K562 (cell line): Measurements from ENCODE around the gene CC2D2B. TPM values are rescaled to one million over a fixed set of nuclear protein-coding genes. Genes with fewer than 3 reads are reported as not detected.

ENCODE experiments used
- ARID1B ChIP-seq: fragments of 450-650 bp; IDR thresholded peaks from 2 replicates; pipeline ENCODE4 v1.6.1; 2016; ENCODE audit warnings: antibody characterized with exemption, mild to moderate bottlenecking, inconsistent platforms
- BMI1 ChIP-seq: fragments of 150-350 bp; IDR thresholded peaks from 2 replicates; pipeline ENCODE4 v1.6.1; 2014; ENCODE audit warnings: low read length
- DDX20 ChIP-seq: fragments of 450-650 bp; IDR thresholded peaks from 2 replicates; pipeline ENCODE4 v1.6.1; 2016; ENCODE audit warnings: missing genetic modification characterization, low read depth, mild to moderate bottlenecking, missing compliant biosample characterization, moderate library complexity
- DNMT1 ChIP-seq: fragments of 450-650 bp; IDR thresholded peaks from 2 replicates; pipeline ENCODE4 v1.6.1; 2016; ENCODE audit warnings: antibody characterized with exemption, mild to moderate bottlenecking
- FOXA3 ChIP-seq, 2 experiments: fragments of 450-650 bp in 1 of 2; sonication (generic) in 1 of 2; formaldehyde crosslinking; IDR thresholded peaks in 1 of 2; conservative IDR thresholded peaks in 1 of 2; 2 replicates each; pipeline versions ENCODE4 v1.4.0 to v1.8.0; 2020 to 2022; ENCODE audit warnings: mild to moderate bottlenecking in 2 of 2, missing genetic modification reagents in 1 of 2
- GABPA ChIP-seq: fragments of 200-800 bp; sonication (Bioruptor generic); conservative IDR thresholded peaks from 2 replicates; pipeline ENCODE4 v1.6.1; 2016; ENCODE audit warnings: low read depth, missing genetic modification characterization, missing compliant biosample characterization
- ILK ChIP-seq: fragments of 450-650 bp; IDR thresholded peaks from 2 replicates; pipeline ENCODE4 v1.6.1; 2016; ENCODE audit warnings: missing genetic modification characterization, low read depth, mild to moderate bottlenecking, missing compliant biosample characterization, moderate library complexity, borderline replicate concordance
- SAFB2 ChIP-seq: fragments of 200-400 bp; formaldehyde crosslinking; IDR thresholded peaks from 2 replicates; pipeline ENCODE4 v1.6.1; 2018; ENCODE audit warnings: borderline replicate concordance, low read length, low read depth, moderate library complexity; ENCODE audit not compliant: severe bottlenecking
- SAP30 ChIP-seq: fragments of 200-600 bp; sonication (generic); IDR thresholded peaks from 2 replicates; pipeline ENCODE4 v1.6.1; 2012; ENCODE audit warnings: borderline replicate concordance, low read depth, mild to moderate bottlenecking, moderate library complexity, low read length, control low read depth, inconsistent platforms; ENCODE audit not compliant: insufficient read depth, poor library complexity, severe bottlenecking
- TEAD2 ChIP-seq: fragments of 450-650 bp; IDR thresholded peaks from 2 replicates; pipeline ENCODE4 v1.6.1; 2016; ENCODE audit warnings: missing genetic modification characterization, control low read depth, missing compliant biosample characterization
- ZNF24 ChIP-seq: fragments of 450-650 bp; IDR thresholded peaks from 2 replicates; pipeline ENCODE4 v1.6.1; 2016
- polyA plus RNA-seq, 8 experiments: library from polyadenylated mRNA; depleted of rRNA in 4 of 8; stranded (reverse) in 5 of 8; unstranded in 3 of 8; fragments of >200 nt; fragmentation: Nextera tagmentation in 2 of 8; fragmentation: Illumina TruSeq in 1 of 8; extraction: Ambion mirVana in 2 of 8; extraction: Trizol in 1 of 8; gene quantifications; 2 replicates each; pipeline versions ENCODE4 v1.2.1 to v1.2.3, GENCODE V29; 2011 to 2014; ENCODE audit warnings: inconsistent platforms in 1 of 8, missing spikeins in 1 of 8
- total RNA-seq, 7 experiments: library from RNA; depleted of rRNA in 6 of 7; stranded (reverse); fragments of >200 nt in 6 of 7; fragmentation: Illumina TruSeq in 2 of 7; extraction: Trizol in 2 of 7; gene quantifications; 2 replicates each; pipeline versions ENCODE4 v1.2.1 to v1.2.3, GENCODE V29; 2011 to 2021; ENCODE audit warnings: low replicate concordance in 1 of 7
- TF ChIP-seq, protein P1 (sequence below): fragments of 250-450 bp; sonication (Bioruptor Pico); IDR thresholded peaks from 2 replicates; pipeline ENCODE4 v1.5.0; 2021; ENCODE audit warnings: mild to moderate bottlenecking, borderline replicate concordance
- TF ChIP-seq, protein P2 (sequence below): fragments of 450-650 bp; formaldehyde crosslinking; conservative IDR thresholded peaks from 2 replicates; pipeline ENCODE4 v1.4.0; 2022; ENCODE audit warnings: mild to moderate bottlenecking, missing genetic modification characterization
- TF ChIP-seq, protein P3 (sequence below): fragments of 250-450 bp; sonication (Bioruptor Pico); IDR thresholded peaks from 2 replicates; pipeline ENCODE4 v1.8.0; 2021; ENCODE audit warnings: moderate library complexity, mild to moderate bottlenecking, inconsistent platforms
- TF ChIP-seq, protein P4 (sequence below): sonication (generic); formaldehyde crosslinking; IDR thresholded peaks from 2 replicates; pipeline ENCODE4 v1.8.0; 2022; ENCODE audit warnings: mild to moderate bottlenecking, missing genetic modification reagents

CC2D2B gene
- total and polyA plus RNA-seq, 9 of the 15 experiments (the other 6 are each of a cell fraction or from before 2014, with no cell fraction given) = 0.10 to 0.34 (median 0.20) TPM; not detected in 5

DNA sequence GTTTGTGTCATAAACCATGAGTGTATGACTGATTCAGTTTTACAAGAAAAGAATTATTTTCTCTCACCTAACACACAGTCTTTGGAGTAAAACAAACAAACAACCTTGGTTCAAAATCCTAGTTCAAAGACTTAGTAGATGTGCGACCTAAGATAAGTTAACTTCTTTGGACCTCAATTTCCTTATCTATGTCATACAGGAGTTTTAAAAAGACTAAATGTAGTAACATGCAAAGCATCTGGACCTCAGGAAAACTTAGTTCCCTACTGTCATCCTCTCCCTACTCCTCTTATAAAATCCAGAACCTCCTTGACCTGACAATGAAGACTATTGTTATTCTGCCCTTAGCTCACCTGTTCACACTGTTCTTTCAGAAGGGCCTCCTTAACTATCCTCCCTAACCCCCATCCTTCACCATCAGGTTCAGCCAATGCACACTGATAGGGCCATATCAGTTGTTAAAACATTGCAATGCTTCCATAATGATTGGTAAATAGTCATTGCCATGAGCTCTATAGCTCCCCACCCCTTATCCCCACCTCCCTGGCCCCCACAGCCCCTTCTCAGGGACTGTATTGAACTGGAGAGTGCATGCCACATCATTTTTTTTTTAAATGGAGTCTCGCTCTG, 106.8 kb downstream of the CC2D2B start (continued):
- TF ChIP-seq, protein P1, sequence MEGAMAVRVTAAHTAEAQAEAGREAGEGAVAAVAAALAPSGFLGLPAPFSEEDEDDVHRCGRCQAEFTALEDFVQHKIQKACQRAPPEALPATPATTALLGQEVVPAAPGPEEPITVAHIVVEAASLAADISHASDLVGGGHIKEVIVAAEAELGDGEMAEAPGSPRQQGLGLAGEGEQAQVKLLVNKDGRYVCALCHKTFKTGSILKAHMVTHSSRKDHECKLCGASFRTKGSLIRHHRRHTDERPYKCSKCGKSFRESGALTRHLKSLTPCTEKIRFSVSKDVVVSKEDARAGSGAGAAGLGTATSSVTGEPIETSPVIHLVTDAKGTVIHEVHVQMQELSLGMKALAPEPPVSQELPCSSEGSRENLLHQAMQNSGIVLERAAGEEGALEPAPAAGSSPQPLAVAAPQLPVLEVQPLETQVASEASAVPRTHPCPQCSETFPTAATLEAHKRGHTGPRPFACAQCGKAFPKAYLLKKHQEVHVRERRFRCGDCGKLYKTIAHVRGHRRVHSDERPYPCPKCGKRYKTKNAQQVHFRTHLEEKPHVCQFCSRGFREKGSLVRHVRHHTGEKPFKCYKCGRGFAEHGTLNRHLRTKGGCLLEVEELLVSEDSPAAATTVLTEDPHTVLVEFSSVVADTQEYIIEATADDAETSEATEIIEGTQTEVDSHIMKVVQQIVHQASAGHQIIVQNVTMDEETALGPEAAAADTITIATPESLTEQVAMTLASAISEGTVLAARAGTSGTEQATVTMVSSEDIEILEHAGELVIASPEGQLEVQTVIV = no peak
- TF ChIP-seq, protein P2, sequence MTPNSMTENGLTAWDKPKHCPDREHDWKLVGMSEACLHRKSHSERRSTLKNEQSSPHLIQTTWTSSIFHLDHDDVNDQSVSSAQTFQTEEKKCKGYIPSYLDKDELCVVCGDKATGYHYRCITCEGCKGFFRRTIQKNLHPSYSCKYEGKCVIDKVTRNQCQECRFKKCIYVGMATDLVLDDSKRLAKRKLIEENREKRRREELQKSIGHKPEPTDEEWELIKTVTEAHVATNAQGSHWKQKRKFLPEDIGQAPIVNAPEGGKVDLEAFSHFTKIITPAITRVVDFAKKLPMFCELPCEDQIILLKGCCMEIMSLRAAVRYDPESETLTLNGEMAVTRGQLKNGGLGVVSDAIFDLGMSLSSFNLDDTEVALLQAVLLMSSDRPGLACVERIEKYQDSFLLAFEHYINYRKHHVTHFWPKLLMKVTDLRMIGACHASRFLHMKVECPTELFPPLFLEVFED (CRISPR knock-in tag) = no peak
- TF ChIP-seq SAFB2 (no peak), ZNF24 (no peak), TEAD2 (tag) (no peak), DDX20 (tag) (no peak), FOXA3 (CRISPR knock-in tag; conservative IDR thresholded peaks at IDR 0.05 in 1 of 2, IDR thresholded peaks at IDR 0.05 in 1 of 2) (peak in 1 of 2 experiments; percentile 32; a peak in 1 of 4 replicates), GABPA (tag) (no peak), ILK (tag) (no peak), DNMT1 (no peak), SAP30 (no peak), ARID1B (peak; percentile 76), BMI1 (no peak)
- TF ChIP-seq, protein P3, sequence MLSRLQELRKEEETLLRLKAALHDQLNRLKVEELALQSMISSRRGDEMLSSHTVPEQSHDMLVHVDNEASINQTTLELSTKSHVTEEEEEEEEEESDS = no peak
- TF ChIP-seq, protein P4, sequence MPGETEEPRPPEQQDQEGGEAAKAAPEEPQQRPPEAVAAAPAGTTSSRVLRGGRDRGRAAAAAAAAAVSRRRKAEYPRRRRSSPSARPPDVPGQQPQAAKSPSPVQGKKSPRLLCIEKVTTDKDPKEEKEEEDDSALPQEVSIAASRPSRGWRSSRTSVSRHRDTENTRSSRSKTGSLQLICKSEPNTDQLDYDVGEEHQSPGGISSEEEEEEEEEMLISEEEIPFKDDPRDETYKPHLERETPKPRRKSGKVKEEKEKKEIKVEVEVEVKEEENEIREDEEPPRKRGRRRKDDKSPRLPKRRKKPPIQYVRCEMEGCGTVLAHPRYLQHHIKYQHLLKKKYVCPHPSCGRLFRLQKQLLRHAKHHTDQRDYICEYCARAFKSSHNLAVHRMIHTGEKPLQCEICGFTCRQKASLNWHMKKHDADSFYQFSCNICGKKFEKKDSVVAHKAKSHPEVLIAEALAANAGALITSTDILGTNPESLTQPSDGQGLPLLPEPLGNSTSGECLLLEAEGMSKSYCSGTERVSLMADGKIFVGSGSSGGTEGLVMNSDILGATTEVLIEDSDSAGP (CRISPR knock-in tag) = no peak
